ENCODE results near the gene SH3PXD2A.

Gene SH3PXD2A

GRCh38 chr10:103660364-103661197, 194.8 kb downstream of the SH3PXD2A start:
- DNase-seq: peak; percentile 93

- peak; percentile 93 for DNase-seq
Observed at GRCh38 chr10:103659674-103660363, 195.6 kb downstream of the SH3PXD2A start.

GRCh38 chr10:103658049-103658577, 197.3 kb downstream of the SH3PXD2A start:
- DNase-seq: no peak

- no peak for DNase-seq
Observed at GRCh38 chr10:103657061-103657591, 198.2 kb downstream of the SH3PXD2A start.

- no peak for DNase-seq
Observed at GRCh38 chr10:103654925-103655324, 200.5 kb downstream of the SH3PXD2A start.

- DNase-seq: no peak
Observed at GRCh38 chr10:103653581-103654037, 201.8 kb downstream of the SH3PXD2A start.

- no peak for DNase-seq
Observed at GRCh38 chr10:103652599-103653281, 202.6 kb downstream of the SH3PXD2A start.

- DNase-seq: no peak
Observed at GRCh38 chr10:103651783-103652476, 203.4 kb downstream of the SH3PXD2A start.

- no peak for DNase-seq
Observed at GRCh38 chr10:103651333-103651732, 204.0 kb downstream of the SH3PXD2A start.

- DNase-seq: no peak
Observed at GRCh38 chr10:103649654-103650423, 205.5 kb downstream of the SH3PXD2A start.

- DNase-seq: no peak
Observed at GRCh38 chr10:103648636-103649532, 206.5 kb downstream of the SH3PXD2A start.

- DNase-seq: no peak
Observed at GRCh38 chr10:103648251-103648635, 207.1 kb downstream of the SH3PXD2A start.

- DNase-seq: no peak
Observed at GRCh38 chr10:103646304-103646703, 209.1 kb downstream of the SH3PXD2A start.

GRCh38 chr10:103645141-103646054, 210.0 kb downstream of the SH3PXD2A start:
- peak; percentile 29 for DNase-seq

GRCh38 chr10:103643381-103643780, 212.0 kb downstream of the SH3PXD2A start:
- DNase-seq: no peak

GRCh38 chr10:103641326-103641725, 214.1 kb downstream of the SH3PXD2A start:
- DNase-seq: no peak

GRCh38 chr10:103640436-103641181, 214.8 kb downstream of the SH3PXD2A start:
- no peak for DNase-seq

GRCh38 chr10:103638948-103639347, 216.4 kb downstream of the SH3PXD2A start:
- no peak for DNase-seq
